ENCODE data around the gene FBLIM1. TPM values are rescaled to one million over a fixed set of nuclear protein-coding genes. Genes with fewer than 3 reads are reported as not detected.

Gene FBLIM1
- total RNA-seq, 2 experiments from 2014 or later = 0.50 TPM; not detected in 1

DNA sequence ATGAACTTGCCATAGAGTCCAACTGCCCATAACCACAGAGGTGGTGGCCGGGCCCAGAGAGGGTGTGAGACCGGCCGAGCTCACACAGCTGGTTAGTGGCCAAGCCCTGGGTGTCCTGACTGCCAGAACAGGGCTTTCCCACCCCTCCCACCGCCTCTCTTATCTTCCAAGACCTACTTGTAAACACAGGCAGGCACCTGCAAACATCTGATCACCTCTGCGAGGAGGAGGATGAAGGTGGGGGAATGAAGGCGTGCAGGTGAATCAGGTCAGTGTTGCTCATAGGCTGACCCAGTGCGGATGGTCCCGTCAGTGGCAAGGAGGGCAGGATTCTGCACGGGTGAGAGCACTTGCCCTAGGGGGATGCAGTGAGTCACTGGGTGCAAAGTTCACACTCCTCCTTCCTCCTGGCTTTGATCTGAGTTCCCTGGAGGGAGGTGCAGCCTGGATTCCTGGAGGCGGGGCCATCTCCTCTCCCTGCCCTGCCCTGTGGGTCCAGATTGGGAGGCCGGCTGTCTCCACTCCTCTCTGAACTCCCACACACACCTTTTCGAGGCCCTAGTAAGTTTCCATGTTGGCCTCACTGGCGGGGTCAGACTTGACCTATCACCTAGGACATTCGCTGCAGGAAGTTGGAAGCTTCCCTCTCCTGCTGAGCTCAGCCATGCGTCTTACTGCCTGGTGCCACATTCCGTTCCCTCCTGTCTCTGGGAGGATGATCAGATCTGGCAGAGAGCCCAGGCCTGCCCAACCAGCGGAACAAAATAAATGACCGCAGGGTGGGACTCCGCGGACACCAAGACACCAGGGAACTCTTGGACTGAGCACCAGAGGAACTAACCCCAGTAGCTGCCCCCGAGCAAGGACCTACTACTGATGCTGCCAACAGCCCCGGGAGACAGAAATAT lies 41.6 kb downstream of the FBLIM1 start:
- peaks cover 10% of the 10 kb centered on the region for H3K27me3 Mint-ChIP-seq
- ChIA-PET POLR2A (no interaction called here), CTCF (no interaction called here)
- no peak overlapping the region for H3K27ac Mint-ChIP-seq
- H3K36me3 Mint-ChIP-seq (ENCODE audit: low read depth) = no peaks in the 10 kb centered on the region
- intact Hi-C loops (cut with DNase I, micrococcal nuclease) = loop anchor here (5.0 to 10.0 kb wide), 3 partner anchors 195 to 385 kb away; no protein-coding TSS in a partner anchor
- no peaks in the 10 kb centered on the region for H3K36me3 ChIP-seq (ENCODE audit: insufficient read depth, low read length)
- peaks cover 0 to 2% of the 10 kb centered on the region in 2 experiments for H3K27me3 ChIP-seq (ENCODE audit: control insufficient read depth in 1 of 2, insufficient read depth in 2 of 2, low read length in 2 of 2)
- H3K4me1 ChIP-seq (ENCODE audit: insufficient read depth, low read length) = peaks cover 2% of the 10 kb centered on the region
- H3K9me3 Mint-ChIP-seq = no peaks in the 10 kb centered on the region
- H3K4me3 Mint-ChIP-seq = no peak overlapping the region
- TF ChIP-seq, protein P1, sequence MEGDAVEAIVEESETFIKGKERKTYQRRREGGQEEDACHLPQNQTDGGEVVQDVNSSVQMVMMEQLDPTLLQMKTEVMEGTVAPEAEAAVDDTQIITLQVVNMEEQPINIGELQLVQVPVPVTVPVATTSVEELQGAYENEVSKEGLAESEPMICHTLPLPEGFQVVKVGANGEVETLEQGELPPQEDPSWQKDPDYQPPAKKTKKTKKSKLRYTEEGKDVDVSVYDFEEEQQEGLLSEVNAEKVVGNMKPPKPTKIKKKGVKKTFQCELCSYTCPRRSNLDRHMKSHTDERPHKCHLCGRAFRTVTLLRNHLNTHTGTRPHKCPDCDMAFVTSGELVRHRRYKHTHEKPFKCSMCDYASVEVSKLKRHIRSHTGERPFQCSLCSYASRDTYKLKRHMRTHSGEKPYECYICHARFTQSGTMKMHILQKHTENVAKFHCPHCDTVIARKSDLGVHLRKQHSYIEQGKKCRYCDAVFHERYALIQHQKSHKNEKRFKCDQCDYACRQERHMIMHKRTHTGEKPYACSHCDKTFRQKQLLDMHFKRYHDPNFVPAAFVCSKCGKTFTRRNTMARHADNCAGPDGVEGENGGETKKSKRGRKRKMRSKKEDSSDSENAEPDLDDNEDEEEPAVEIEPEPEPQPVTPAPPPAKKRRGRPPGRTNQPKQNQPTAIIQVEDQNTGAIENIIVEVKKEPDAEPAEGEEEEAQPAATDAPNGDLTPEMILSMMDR (IDR thresholded peaks at IDR 0.05) = no peak
- ATAC-seq (ENCODE audit: poor library complexity) (no peak), DNase-seq (no peak)
- no peak overlapping the region for H3K27ac ChIP-seq (ENCODE audit: low read depth in 1 of 2, low read length in 2 of 2)
- no peaks in the 10 kb centered on the region for H3K9me3 ChIP-seq (ENCODE audit: control insufficient read depth in 1 of 2, insufficient read depth in 1 of 2, low read length in 2 of 2)
- H3K4me1 Mint-ChIP-seq (ENCODE audit: low read depth) = no peaks in the 10 kb centered on the region
- no peak overlapping the region for H3K4me3 ChIP-seq (ENCODE audit: low read length)

DNA sequence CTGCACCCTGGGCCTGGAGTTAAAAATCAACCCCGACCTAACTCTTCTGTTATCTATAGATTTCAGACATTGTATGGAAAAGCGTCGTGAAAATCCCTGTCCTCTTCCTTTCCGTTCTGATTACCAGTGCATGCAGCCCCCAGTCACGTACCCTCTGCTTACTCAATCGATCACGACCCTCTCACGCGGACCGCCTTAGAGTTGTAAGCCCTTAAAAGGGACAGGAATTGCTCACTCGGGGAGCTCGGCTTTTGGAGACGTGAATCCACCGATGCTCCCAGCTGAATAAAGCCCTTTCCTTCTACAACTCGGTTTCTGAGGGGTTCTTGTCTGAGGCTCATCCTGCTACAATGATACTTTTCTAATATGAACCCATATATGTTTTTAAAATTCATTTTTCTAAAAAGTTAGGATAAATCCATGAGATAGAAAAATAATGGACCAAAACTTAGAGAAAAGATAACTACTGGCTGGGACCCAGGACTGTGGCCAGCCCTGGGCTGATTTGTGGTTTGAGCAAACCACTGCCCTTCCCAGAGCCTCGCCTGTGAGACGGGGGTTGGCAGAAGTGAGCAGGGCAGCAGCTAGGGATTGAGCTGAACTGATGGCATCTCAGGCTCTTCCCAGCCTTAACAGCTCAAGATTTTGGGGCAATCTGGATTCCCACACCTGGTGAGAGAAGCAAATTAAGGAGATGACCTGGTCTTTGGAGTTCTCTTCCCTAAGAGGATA lies 43.8 kb downstream of the FBLIM1 start:
- Mint-ChIP-seq H3K4me1 (ENCODE audit: low read depth) (no peaks in the 10 kb centered on the region), H3K27ac (no peak overlapping the region), H3K27me3 (peaks cover 10% of the 10 kb centered on the region), H3K9me3 (no peaks in the 10 kb centered on the region), H3K4me3 (no peak overlapping the region), H3K36me3 (ENCODE audit: low read depth) (no peaks in the 10 kb centered on the region)
- ATAC-seq (ENCODE audit: poor library complexity) (no peak), DNase-seq (no peak)
- TF ChIP-seq, protein P1 (IDR thresholded peaks at IDR 0.05) = no peak
- intact Hi-C loops (cut with DNase I, micrococcal nuclease) = loop anchor here in 1 of 2 experiments (5.0 kb wide), 1 partner anchor 205 kb away; no protein-coding TSS in a partner anchor
- ChIA-PET CTCF (interaction anchor here (0.6 kb wide), 1 partner anchor 1894 kb away, joined by 4 read pairs; no protein-coding TSS in a partner anchor), POLR2A (interaction anchor here (0.6 kb wide), 1 partner anchor 172 kb away, joined by 4 read pairs; no protein-coding TSS in a partner anchor)
- H3K4me1 ChIP-seq (ENCODE audit: insufficient read depth, low read length) = peaks cover 2% of the 10 kb centered on the region
- no peaks in the 10 kb centered on the region for H3K36me3 ChIP-seq (ENCODE audit: insufficient read depth, low read length)
- H3K4me3 ChIP-seq (ENCODE audit: low read length) = no peak overlapping the region
- no peak overlapping the region for H3K27ac ChIP-seq (ENCODE audit: low read depth in 1 of 2, low read length in 2 of 2)
- H3K9me3 ChIP-seq (ENCODE audit: control insufficient read depth in 1 of 2, insufficient read depth in 1 of 2, low read length in 2 of 2) = no peaks in the 10 kb centered on the region
- peaks cover 0 to 2% of the 10 kb centered on the region in 2 experiments for H3K27me3 ChIP-seq (ENCODE audit: control insufficient read depth in 1 of 2, insufficient read depth in 2 of 2, low read length in 2 of 2)

DNA sequence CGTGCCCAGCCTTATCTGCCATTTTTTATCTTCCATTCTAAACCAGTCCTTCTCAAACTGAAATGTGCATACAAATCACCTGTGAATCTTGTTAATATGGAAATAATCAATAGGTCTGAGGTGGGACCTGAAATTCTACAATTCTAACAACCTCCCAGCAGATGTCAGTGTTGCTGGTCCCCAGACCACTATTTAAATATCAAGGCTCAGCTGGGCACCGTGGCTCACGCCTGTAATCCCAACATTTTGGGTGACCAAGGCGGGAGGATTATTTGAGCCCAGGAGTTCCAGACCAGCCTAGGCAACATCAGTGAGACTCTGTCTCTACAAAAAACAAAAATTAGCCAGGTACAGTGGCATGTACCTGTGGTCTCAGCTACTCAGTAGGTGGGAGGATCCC lies 44.8 kb downstream of the FBLIM1 start:
- intact Hi-C loops (cut with DNase I, micrococcal nuclease) = loop anchor here in 1 of 2 experiments (5.0 kb wide), 1 partner anchor 204 kb away; no protein-coding TSS in a partner anchor
- CTCF ChIA-PET = interaction anchor here (0.6 to 1.3 kb wide), 3 partner anchors 9 to 173 kb away, joined by 3 read pairs; partner anchors contain the start of gene ZBTB17
- TF ChIP-seq, protein P1 (IDR thresholded peaks at IDR 0.05) = peak; percentile 51
- Mint-ChIP-seq H3K36me3 (ENCODE audit: low read depth) (no peaks in the 10 kb centered on the region), H3K9me3 (no peaks in the 10 kb centered on the region), H3K4me3 (no peak overlapping the region), H3K27ac (no peak overlapping the region), H3K4me1 (ENCODE audit: low read depth) (no peaks in the 10 kb centered on the region), H3K27me3 (peaks cover 10% of the 10 kb centered on the region)
- Histone ChIP-seq H3K27ac (ENCODE audit: low read depth in 1 of 2, low read length in 2 of 2) (no peak overlapping the region), H3K36me3 (ENCODE audit: insufficient read depth, low read length) (no peaks in the 10 kb centered on the region), H3K4me3 (ENCODE audit: low read length) (no peak overlapping the region), H3K9me3 (ENCODE audit: control insufficient read depth in 1 of 2, insufficient read depth in 1 of 2, low read length in 2 of 2) (no peaks in the 10 kb centered on the region), H3K4me1 (ENCODE audit: insufficient read depth, low read length) (peaks cover 2% of the 10 kb centered on the region), H3K27me3 (ENCODE audit: control insufficient read depth in 1 of 2, insufficient read depth in 2 of 2, low read length in 2 of 2) (peaks cover 0 to 2% of the 10 kb centered on the region in 2 experiments)
- DNase-seq (peak in 5 of 14 experiments; percentile 4 to 57 (median 29)), ATAC-seq (ENCODE audit: poor library complexity) (peak; percentile 32)
- POLR2A ChIA-PET = no interaction called here

Data from CD4-positive, alpha-beta T cell (primary cell).